ENCODE measurements around the gene IQCB1.

The IQCB1 gene

DNA sequence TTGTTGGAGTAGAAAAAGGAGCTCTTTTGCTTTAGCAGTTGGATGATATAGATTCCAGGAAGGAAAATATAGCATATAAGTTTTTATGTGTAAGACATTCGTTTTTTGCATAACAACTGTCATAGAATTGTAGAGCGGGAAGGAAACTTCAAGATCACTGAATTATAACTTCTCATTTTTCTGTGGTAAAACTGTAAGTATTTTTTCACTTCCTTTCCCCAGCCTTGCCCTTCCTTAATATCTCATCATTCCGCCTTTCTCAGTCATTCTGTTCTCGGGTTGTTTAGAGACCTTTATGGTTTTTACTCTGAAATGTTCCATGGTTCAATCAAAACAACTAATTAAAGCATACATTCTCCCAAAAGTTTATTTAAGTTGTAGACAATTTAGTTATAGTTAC is 1.2 kb upstream of the IQCB1 start:
- no peak for DNase-seq (ENCODE audit: low read depth)
- H3K4me3 ChIP-seq (ENCODE audit: control insufficient read depth, low read depth, low read length) = no peak overlapping the region
- no peak for TF ChIP-seq CTCF (IDR thresholded peaks at IDR 0.05; ENCODE audit: control insufficient read depth, insufficient read depth, low read depth, low read length, missing control alignments)

DNA sequence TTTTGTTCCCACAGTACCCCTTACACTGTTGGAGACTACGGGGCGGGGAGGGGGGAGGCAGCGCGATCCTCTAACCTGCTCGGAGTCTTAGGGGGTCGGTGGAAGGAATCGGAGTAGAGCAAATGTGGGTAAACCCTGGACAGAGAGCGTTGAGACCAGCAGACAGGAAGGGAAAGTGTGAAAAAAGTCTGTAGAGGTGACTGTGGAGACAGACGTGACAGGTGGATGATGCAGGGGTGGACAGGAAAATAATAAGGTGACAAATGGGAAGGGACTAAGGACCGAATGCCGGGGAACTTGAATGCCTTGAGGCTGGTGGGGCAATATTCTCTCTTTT is 573 bp upstream of the IQCB1 start:
- DNase-seq (ENCODE audit: low read depth) = no peak
- H3K4me3 ChIP-seq (ENCODE audit: control insufficient read depth, low read depth, low read length) = peak overlapping the region; percentile 88
- TF ChIP-seq CTCF (IDR thresholded peaks at IDR 0.05; ENCODE audit: control insufficient read depth, insufficient read depth, low read depth, low read length, missing control alignments) = no peak

- DNase-seq (ENCODE audit: low read depth) = no peak
- no peak for TF ChIP-seq CTCF (IDR thresholded peaks at IDR 0.05; ENCODE audit: control insufficient read depth, insufficient read depth, low read depth, low read length, missing control alignments)
- H3K4me3 ChIP-seq (ENCODE audit: control insufficient read depth, low read depth, low read length) = peak overlapping the region; percentile 88
These were observed 646 bp downstream of the IQCB1 start for GRCh38 chr3:121834157-121834670.

GRCh38 chr3:121822973-121823372 is 11.9 kb downstream of the IQCB1 start:
- TF ChIP-seq CTCF (IDR thresholded peaks at IDR 0.05; ENCODE audit: control insufficient read depth, insufficient read depth, low read depth, low read length, missing control alignments) = no peak
- DNase-seq (ENCODE audit: low read depth) = no peak
- no peak overlapping the region for H3K4me3 ChIP-seq (ENCODE audit: control insufficient read depth, low read depth, low read length)

DNA sequence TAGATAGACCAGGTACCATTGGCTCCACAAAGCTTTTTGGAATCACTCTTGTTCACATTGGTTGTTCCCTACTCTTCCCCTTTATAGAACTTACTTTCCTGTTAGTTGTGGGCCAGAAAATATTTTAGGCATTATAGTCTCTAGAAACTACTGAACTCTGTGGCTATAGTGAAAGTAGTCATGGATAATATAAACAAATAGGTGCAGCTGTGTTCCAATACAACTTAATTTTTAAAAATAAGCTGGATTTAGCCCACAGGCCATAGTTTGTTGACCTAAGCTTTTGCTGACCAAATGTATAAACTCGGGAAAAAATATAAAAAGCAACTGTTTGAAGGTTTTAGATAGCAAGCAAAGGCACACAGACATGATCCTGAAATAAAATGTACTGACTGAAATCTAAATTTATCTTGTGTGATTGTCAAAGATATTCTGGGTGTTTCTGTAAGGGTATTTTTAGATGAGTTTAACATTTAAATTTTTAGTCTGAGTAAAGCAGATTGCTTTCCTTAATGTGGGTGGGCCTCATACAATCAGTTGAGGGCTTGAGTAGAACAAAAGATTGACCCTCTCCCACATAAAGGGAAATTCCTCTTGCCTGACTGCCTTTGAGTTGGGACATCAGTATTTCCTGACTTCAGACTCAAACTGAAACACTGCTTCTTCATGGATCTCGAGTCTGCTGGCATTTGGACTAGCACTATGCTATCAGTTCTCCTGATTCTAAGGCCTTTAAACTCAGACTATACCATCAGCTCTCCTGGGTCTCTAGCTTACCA is 13.2 kb downstream of the IQCB1 start:
- H3K4me3 ChIP-seq (ENCODE audit: control insufficient read depth, low read depth, low read length) = no peak overlapping the region

DNA sequence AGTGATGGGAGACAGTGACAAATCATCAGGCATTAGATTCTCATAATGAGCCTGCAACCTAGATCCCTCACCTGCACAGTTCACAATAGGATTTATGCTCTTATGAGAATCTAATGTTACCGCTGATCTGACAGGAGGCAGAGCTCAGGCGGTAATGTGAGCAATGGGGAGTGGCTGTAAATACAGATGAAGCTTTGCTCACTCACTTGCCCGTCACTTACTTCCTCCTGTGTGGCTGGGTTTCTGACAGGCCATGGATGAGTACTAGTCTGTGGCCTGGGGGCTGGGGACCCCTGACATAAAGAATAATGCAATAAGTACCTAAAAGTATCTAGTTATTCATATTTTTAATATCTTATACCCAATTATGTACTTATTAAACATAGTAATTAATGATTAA is 15.6 kb downstream of the IQCB1 start:
- no peak for DNase-seq (ENCODE audit: low read depth)
- TF ChIP-seq CTCF (IDR thresholded peaks at IDR 0.05; ENCODE audit: control insufficient read depth, insufficient read depth, low read depth, low read length, missing control alignments) = no peak
- H3K4me3 ChIP-seq (ENCODE audit: control insufficient read depth, low read depth, low read length) = no peak overlapping the region

More for the DNA sequence above, 13.2 kb downstream of the IQCB1 start:
- DNase-seq (ENCODE audit: low read depth) = no peak
- no peak for TF ChIP-seq CTCF (IDR thresholded peaks at IDR 0.05; ENCODE audit: control insufficient read depth, insufficient read depth, low read depth, low read length, missing control alignments)
